HFFc6 (cell line): ENCODE measurements around the gene EPRS1. TPM values are rescaled to one million over a fixed set of nuclear protein-coding genes. Genes with fewer than 3 reads are reported as not detected.
A peak's percentile ranks its signal among the peaks of the same experiment; 100 is the strongest.

Experiments used
- DNase-seq: peaks from one replicate; pipeline ENCODE4 v3.0.0-alpha.2; 2018
- H3K27ac Mint-ChIP-seq: 2 replicates; pipeline ENCODE4 v1.8.0; 2020; ENCODE audit warnings: mild to moderate bottlenecking, mixed read lengths
- H3K27me3 Mint-ChIP-seq: 2 replicates; pipeline ENCODE4 v1.8.0; 2021; ENCODE audit warnings: mild to moderate bottlenecking, moderate library complexity, mixed read lengths; ENCODE audit not compliant: insufficient read depth
- H3K36me3 Mint-ChIP-seq: 2 replicates; pipeline ENCODE4 v1.8.0; 2021; ENCODE audit warnings: low read depth, mixed read lengths
- H3K4me1 Mint-ChIP-seq: 2 replicates; pipeline ENCODE4 v1.8.0; 2020; ENCODE audit warnings: low read depth, mixed read lengths
- H3K4me3 Mint-ChIP-seq: 2 replicates; pipeline ENCODE4 v1.8.0; 2020; ENCODE audit warnings: mild to moderate bottlenecking, moderate library complexity, mixed read lengths
- H3K9me3 Mint-ChIP-seq: 2 replicates; pipeline ENCODE4 v1.8.0; 2020; ENCODE audit warnings: mild to moderate bottlenecking, mixed read lengths
- total RNA-seq, 6 experiments: library from RNA; stranded (reverse); fragmentation: NEBNext Ultra II Directional; extraction: Animal tissue kit (Norgen Biotek cat#: 25700); gene quantifications; 2 replicates in 1 of 6; 3 replicates in 5 of 6; pipeline ENCODE4 v1.2.3, GENCODE V29; 2021
- TF ChIP-seq, protein P1 (sequence below): fragments of 200-600 bp; sonication (generic); IDR thresholded peaks from 2 replicates; pipeline ENCODE4 v1.5.0; 2021; ENCODE audit warnings: antibody characterized with exemption, mild to moderate bottlenecking

Gene EPRS1
- total RNA-seq, 6 experiments from 2014 or later, result 153 to 177 (median 167) TPM

DNA sequence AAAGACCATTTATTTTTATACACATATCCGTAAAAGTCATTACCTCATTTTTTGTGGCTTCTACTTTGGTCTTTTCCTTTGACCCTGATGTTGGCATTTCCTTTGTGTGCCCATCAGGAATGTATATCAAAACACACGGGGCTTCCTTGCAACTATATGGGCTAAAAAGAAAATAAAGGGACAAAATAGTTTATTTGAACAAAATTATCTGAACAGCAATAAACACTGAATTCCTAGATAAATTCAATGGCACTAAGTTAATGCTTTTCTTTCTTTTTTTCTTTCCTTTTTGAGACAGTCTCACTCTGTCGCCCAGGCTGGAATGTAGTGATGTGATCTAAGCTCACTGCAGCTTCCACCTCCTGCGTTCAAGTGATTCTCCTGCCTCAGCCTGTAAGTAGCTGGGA is 45.2 kb downstream of the EPRS1 start:
- peaks cover 7% of the 10 kb centered on the region; the same call in 1 of the 2 replicates for H3K4me1 Mint-ChIP-seq
- H3K36me3 Mint-ChIP-seq, result peaks cover 20% of the 10 kb centered on the region
- H3K9me3 Mint-ChIP-seq, result no peaks in the 10 kb centered on the region
- DNase-seq, result no peak
- peak overlapping the region; percentile 43 for H3K27ac Mint-ChIP-seq
- TF ChIP-seq, protein P1, sequence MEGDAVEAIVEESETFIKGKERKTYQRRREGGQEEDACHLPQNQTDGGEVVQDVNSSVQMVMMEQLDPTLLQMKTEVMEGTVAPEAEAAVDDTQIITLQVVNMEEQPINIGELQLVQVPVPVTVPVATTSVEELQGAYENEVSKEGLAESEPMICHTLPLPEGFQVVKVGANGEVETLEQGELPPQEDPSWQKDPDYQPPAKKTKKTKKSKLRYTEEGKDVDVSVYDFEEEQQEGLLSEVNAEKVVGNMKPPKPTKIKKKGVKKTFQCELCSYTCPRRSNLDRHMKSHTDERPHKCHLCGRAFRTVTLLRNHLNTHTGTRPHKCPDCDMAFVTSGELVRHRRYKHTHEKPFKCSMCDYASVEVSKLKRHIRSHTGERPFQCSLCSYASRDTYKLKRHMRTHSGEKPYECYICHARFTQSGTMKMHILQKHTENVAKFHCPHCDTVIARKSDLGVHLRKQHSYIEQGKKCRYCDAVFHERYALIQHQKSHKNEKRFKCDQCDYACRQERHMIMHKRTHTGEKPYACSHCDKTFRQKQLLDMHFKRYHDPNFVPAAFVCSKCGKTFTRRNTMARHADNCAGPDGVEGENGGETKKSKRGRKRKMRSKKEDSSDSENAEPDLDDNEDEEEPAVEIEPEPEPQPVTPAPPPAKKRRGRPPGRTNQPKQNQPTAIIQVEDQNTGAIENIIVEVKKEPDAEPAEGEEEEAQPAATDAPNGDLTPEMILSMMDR, result no peak
- H3K4me3 Mint-ChIP-seq, result no peak overlapping the region
- H3K27me3 Mint-ChIP-seq, result no peaks in the 10 kb centered on the region; the same call in 1 of the 2 replicates

DNA sequence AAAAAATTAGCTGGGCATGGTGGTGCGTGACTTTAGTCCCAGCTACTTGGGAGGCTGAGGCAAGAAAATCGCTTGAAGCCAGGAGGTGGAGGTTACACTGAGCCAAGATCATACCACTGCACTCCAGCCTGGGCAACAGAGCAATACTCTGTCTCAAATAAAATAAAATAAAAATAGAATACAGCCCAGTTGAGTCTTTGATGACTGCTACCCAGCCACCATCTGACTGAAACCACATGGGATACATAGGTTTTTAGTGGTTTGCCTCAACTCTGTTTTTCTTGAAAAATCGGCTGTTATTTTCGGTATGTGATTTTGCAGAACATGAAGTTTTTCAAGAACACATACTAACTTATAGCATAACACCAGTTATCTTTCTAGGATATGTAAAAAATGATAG is 46.5 kb downstream of the EPRS1 start:
- Mint-ChIP-seq H3K27ac (no peak overlapping the region), H3K9me3 (no peaks in the 10 kb centered on the region), H3K27me3 (no peaks in the 10 kb centered on the region; the same call in none of the 2 replicates), H3K36me3 (peaks cover 30% of the 10 kb centered on the region), H3K4me3 (no peak overlapping the region), H3K4me1 (peaks cover 7% of the 10 kb centered on the region; the same call in 1 of the 2 replicates)
- DNase-seq, result no peak
- TF ChIP-seq, protein P1, result no peak

Other genes starting within 250 kb of the EPRS1 start
- not detected for gene SLC30A10, start 117.9 kb downstream of the EPRS1 start, total RNA-seq
- 10 to 100 TPM; 22.0 to 28.1 (median 25.0) TPM for gene BPNT1, start 43.3 kb upstream of the EPRS1 start, total RNA-seq
- 10 to 100 TPM; 81.6 to 95.2 (median 90.5) TPM for gene IARS2, start 47.6 kb upstream of the EPRS1 start, total RNA-seq
- gene RAB3GAP2, start 225.9 kb upstream of the EPRS1 start, total RNA-seq, result 10 to 100 TPM; 42.0 to 49.6 (median 43.9) TPM